HG02798 (cell line): ENCODE measurements around the gene CCR9.

Experiments
- ATAC-seq: cut with Tn5 transposase; IDR thresholded peaks from one replicate; pipeline ENCODE4 v1.9.1; 2021; ENCODE audit warnings: mild to moderate bottlenecking; ENCODE audit not compliant: unreplicated experiment, poor library complexity

The CCR9 gene

GRCh38 chr3:45931496-45931895 is 45.2 kb downstream of the CCR9 start:
- no peak for ATAC-seq

- no peak for ATAC-seq
Observed at GRCh38 chr3:45932112-45932511, 45.8 kb downstream of the CCR9 start.

- no peak for ATAC-seq
Observed at GRCh38 chr3:45933591-45933990, 47.2 kb downstream of the CCR9 start.

GRCh38 chr3:45936261-45936660 is 49.9 kb downstream of the CCR9 start:
- no peak for ATAC-seq

- no peak for ATAC-seq
Observed at GRCh38 chr3:45937206-45938042, 51.1 kb downstream of the CCR9 start.

GRCh38 chr3:45938043-45938435 is 51.7 kb downstream of the CCR9 start:
- no peak for ATAC-seq

- peak; percentile 75 for ATAC-seq
Observed at GRCh38 chr3:45938864-45939263, 52.5 kb downstream of the CCR9 start.

- peak; percentile 12 for ATAC-seq
Observed at GRCh38 chr3:45939341-45939771, 53.0 kb downstream of the CCR9 start.

- no peak for ATAC-seq
Observed at GRCh38 chr3:45940004-45940780, 53.8 kb downstream of the CCR9 start.

GRCh38 chr3:45940781-45941365 is 54.5 kb downstream of the CCR9 start:
- no peak for ATAC-seq

GRCh38 chr3:45942051-45942825 is 55.9 kb downstream of the CCR9 start:
- ATAC-seq = no peak

GRCh38 chr3:45943207-45943846 is 57.0 kb downstream of the CCR9 start, which contains the start of gene CXCR6:
TSS of gene CXCR6 (plus strand) at chr3:45943464. CDS start at chr3:45946482, 3,018 bp downstream.
- no peak for ATAC-seq

- no peak for ATAC-seq
Observed at GRCh38 chr3:45944830-45945620, 58.7 kb downstream of the CCR9 start.

- ATAC-seq = no peak
Observed at GRCh38 chr3:45946307-45946706, 60.0 kb downstream of the CCR9 start.

GRCh38 chr3:45946875-45947274 is 60.5 kb downstream of the CCR9 start:
- ATAC-seq = no peak

GRCh38 chr3:45947361-45947760 is 61.0 kb downstream of the CCR9 start:
- ATAC-seq = no peak

GRCh38 chr3:45948311-45948781 is 62.0 kb downstream of the CCR9 start:
- ATAC-seq = no peak

GRCh38 chr3:45948881-45949280 is 62.5 kb downstream of the CCR9 start:
- no peak for ATAC-seq

- no peak for ATAC-seq
Observed at GRCh38 chr3:45949432-45949831, 63.1 kb downstream of the CCR9 start.
